Endothelial cell of umbilical vein (primary cell): Measurements from ENCODE around the gene CYBRD1. TPM values are rescaled to one million over a fixed set of nuclear protein-coding genes. Genes with fewer than 3 reads are reported as not detected.

ENCODE experiments used
- BruUV-seq: library from RNA; stranded (reverse); fragments of 400-500 nt; replicated peaks from 2 replicates; lab custom pipeline; 2021; lab: Mats Ljungman, UMichigan
- CTCF ChIA-PET: fragments of 300-600, 350-600 bp; sonication (Branson Sonifier 250); formaldehyde crosslinking; loops from one replicate; lab custom pipeline; 2021; ENCODE audit warnings: antibody characterized with exemption, inconsistent platforms; lab: Charles Lee
- POLR2A ChIA-PET: fragments of 300-600, 350-600 bp; sonication (Branson Sonifier 250); formaldehyde crosslinking; loops from one replicate; lab custom pipeline; 2021; ENCODE audit warnings: antibody characterized with exemption, inconsistent platforms; lab: Charles Lee
- DNase-seq: peaks from one replicate; pipeline ENCODE4 v3.0.0-alpha.2; 2011; ENCODE audit warnings: low read depth, low spot score
- FAIRE-seq: peaks from 2 replicates; lab custom pipeline; 2011; peaks lifted over from hg19 to GRCh38; lab: Jason Lieb, UNC
- H2AFZ ChIP-seq: 2 replicates; pipeline ENCODE4 v1.6.0; 2012; ENCODE audit warnings: low read depth, low read length, control low read depth, inconsistent platforms
- H3K27ac ChIP-seq: 2 replicates; pipeline ENCODE4 v1.5.1; 2011; ENCODE audit warnings: low read depth, mild to moderate bottlenecking, control low read depth, low read length, moderate library complexity; ENCODE audit not compliant: insufficient read depth
- H3K27me3 ChIP-seq, 2 experiments: 2 replicates each; pipeline versions ENCODE4 v1.6.0 to v1.6.1; 2011; ENCODE audit warnings: low read length in 2 of 2, mixed read lengths in 1 of 2; ENCODE audit not compliant: control insufficient read depth in 2 of 2, insufficient read depth in 2 of 2
- H3K36me3 ChIP-seq, 2 experiments: 2 replicates in 1 of 2; 3 replicates in 1 of 2; pipeline ENCODE4 v1.5.1; 2011; ENCODE audit warnings: low read length in 2 of 2, mild to moderate bottlenecking in 1 of 2, moderate library complexity in 1 of 2; ENCODE audit not compliant: control insufficient read depth in 2 of 2, insufficient read depth in 2 of 2; ENCODE audit errors: extremely low read depth in 1 of 2
- H3K4me1 ChIP-seq: 3 replicates; pipeline ENCODE4 v1.5.1; 2011; ENCODE audit warnings: mild to moderate bottlenecking, low read length; ENCODE audit not compliant: control insufficient read depth, insufficient read depth; ENCODE audit errors: extremely low read depth
- H3K4me2 ChIP-seq: 2 replicates; pipeline ENCODE4 v1.6.1; 2011; ENCODE audit warnings: low read length, control low read depth, mixed read lengths; ENCODE audit not compliant: insufficient read depth
- H3K4me3 ChIP-seq, 3 experiments: fragments of 200-600 bp in 1 of 3; sonication (generic), shearing (Covaris generic) in 1 of 3; replicated peaks in 1 of 3; 2 replicates each; pipeline ENCODE4 v1.5.1; 2011 to 2016; ENCODE audit warnings: control low read depth in 3 of 3, low read length in 3 of 3, mild to moderate bottlenecking in 2 of 3, inconsistent platforms in 1 of 3, low read depth in 1 of 3, moderate library complexity in 1 of 3; ENCODE audit not compliant: insufficient read depth in 1 of 3
- H3K79me2 ChIP-seq: 2 replicates; pipeline ENCODE4 v1.6.0; 2012; ENCODE audit warnings: low read length, inconsistent platforms; ENCODE audit not compliant: control insufficient read depth, insufficient read depth
- H3K9ac ChIP-seq: replicated peaks from 2 replicates; pipeline ENCODE3; 2011; ENCODE audit warnings: low read length, control low read depth; ENCODE audit not compliant: insufficient read depth; ENCODE audit errors: extremely low read depth
- H3K9me1 ChIP-seq: replicated peaks from 3 replicates; pipeline ENCODE4 v1.6.0; 2011; ENCODE audit warnings: mild to moderate bottlenecking, low read length; ENCODE audit not compliant: control insufficient read depth, insufficient read depth; ENCODE audit errors: extremely low read depth
- H3K9me3 ChIP-seq: replicated peaks from 2 replicates; pipeline ENCODE4 v1.5.1; 2012; ENCODE audit warnings: low read length, inconsistent platforms; ENCODE audit not compliant: control insufficient read depth, insufficient read depth
- H4K20me1 ChIP-seq: replicated peaks from 2 replicates; pipeline ENCODE3; 2011; ENCODE audit warnings: mild to moderate bottlenecking, low read length; ENCODE audit not compliant: control insufficient read depth, insufficient read depth; ENCODE audit errors: extremely low read depth
- CTCF ChIP-seq, 2 donors: IDR thresholded peaks; 1 replicate in 1 of 2; 2 replicates in 1 of 2; pipeline ENCODE4 v1.5.1; 2011; ENCODE audit warnings: low read length in 2 of 2, mild to moderate bottlenecking in 2 of 2, moderate library complexity in 2 of 2, control low read depth in 1 of 2, inconsistent platforms in 1 of 2, low read depth in 1 of 2; ENCODE audit not compliant: insufficient read depth in 1 of 2; ENCODE audit errors: extremely low read depth in 1 of 2
- EZH2 ChIP-seq: IDR thresholded peaks from 2 replicates; pipeline ENCODE4 v1.6.1; 2012; ENCODE audit warnings: borderline replicate concordance, low read depth, mild to moderate bottlenecking, moderate library complexity, low read length, inconsistent platforms; ENCODE audit not compliant: severe bottlenecking
- FOS ChIP-seq: IDR thresholded peaks from 2 replicates; pipeline ENCODE4 v1.6.1; 2011; ENCODE audit warnings: mild to moderate bottlenecking, low read length, moderate library complexity, borderline replicate concordance; ENCODE audit not compliant: insufficient read depth
- GATA2 ChIP-seq: IDR thresholded peaks from 2 replicates; pipeline ENCODE4 v1.7.0; 2011; ENCODE audit warnings: low read depth, mild to moderate bottlenecking, moderate library complexity, mixed read lengths, low read length; ENCODE audit not compliant: insufficient read length, insufficient read depth
- JUN ChIP-seq: IDR thresholded peaks from 2 replicates; pipeline ENCODE4 v1.6.1; 2011; ENCODE audit warnings: borderline replicate concordance, low read depth; ENCODE audit not compliant: insufficient read length, insufficient read depth
- MYC ChIP-seq: IDR thresholded peaks from one replicate; pipeline ENCODE4 v1.6.1; 2011; ENCODE audit warnings: mild to moderate bottlenecking, low read depth, low read length
- POLR2A ChIP-seq: IDR thresholded peaks from 2 replicates; pipeline ENCODE4 v1.6.1; 2012; ENCODE audit warnings: low read depth, mild to moderate bottlenecking, control low read depth, low read length
- POLR2AphosphoS5 ChIP-seq: IDR thresholded peaks from 2 replicates; pipeline ENCODE4 v1.6.1; 2012; ENCODE audit warnings: low read depth, mild to moderate bottlenecking, control low read depth, low read length, moderate library complexity; ENCODE audit not compliant: insufficient read depth
- dilution Hi-C: fragments of 300-500 bp; cut with MboI; formaldehyde crosslinking; loops from one replicate; pipeline ENCODE4 v1.15.0; 2019; ENCODE audit warnings: low sequenced_read_pairs; ENCODE audit not compliant: extremely low pct_ligation_motif_present
- intact Hi-C: fragments of 100-400 bp; cut with micrococcal nuclease; formaldehyde crosslinking; loops from one replicate; pipeline ENCODE4 v1.10.0; 2022
- polyA plus RNA-seq, 4 experiments: library from polyadenylated mRNA; depleted of rRNA in 3 of 4; stranded (reverse) in 3 of 4; unstranded in 1 of 4; fragments of >200 nt; gene quantifications; 2 replicates each; pipeline versions ENCODE4 v1.2.1 to v1.2.3, GENCODE V29; 2011 to 2012; ENCODE audit warnings: missing spikeins in 1 of 4
- total RNA-seq: library from RNA; stranded (reverse); gene quantifications from 2 replicates; pipeline ENCODE4 v1.2.3, GENCODE V29; 2021
- TF ChIP-seq, protein P1 (sequence below): IDR thresholded peaks from 2 replicates; pipeline ENCODE4 v1.6.1; 2011; ENCODE audit not compliant: insufficient read depth, insufficient read length

CYBRD1 gene
- total and polyA plus RNA-seq, 2 donors (not counting 3 experiments of a cell fraction or from before 2014, with no cell fraction given), result 23.1 to 24.8 TPM

- no peaks in the 10 kb centered on the region for H3K9me1 ChIP-seq
- intact Hi-C loops (no loop called here), dilution Hi-C loops (no loop called here)
- H4K20me1 ChIP-seq, result no peaks in the 10 kb centered on the region
- POLR2A ChIA-PET, result no interaction called here
- H3K36me3 ChIP-seq, result no peaks in the 10 kb centered on the region
- H3K79me2 ChIP-seq, result no peaks in the 10 kb centered on the region
- CTCF ChIA-PET, result interaction anchor here (0.6 to 1.4 kb wide), 9 partner anchors 7 to 622 kb away, joined by 3 to 7 read pairs (median 3); no protein-coding TSS in a partner anchor
- no peak overlapping the region for H3K4me3 ChIP-seq
- H3K9me3 ChIP-seq, result no peaks in the 10 kb centered on the region
- no peak overlapping the region for H2AFZ ChIP-seq
- H3K9ac ChIP-seq, result no peak overlapping the region
- H3K27ac ChIP-seq, result no peak overlapping the region
- no peak overlapping the region for H3K4me2 ChIP-seq
- no TSS peak for BruUV-seq
- H3K27me3 ChIP-seq, result peaks cover 7 to 20% of the 10 kb centered on the region in 2 experiments
- no peaks in the 10 kb centered on the region for H3K4me1 ChIP-seq
- DNase-seq (no peak), FAIRE-seq (no peak)
- TF ChIP-seq JUN (no peak), POLR2AphosphoS5 (no peak)
These were observed 73.2 kb downstream of the CYBRD1 start for GRCh38 chr2:171595456-171595855.

DNA sequence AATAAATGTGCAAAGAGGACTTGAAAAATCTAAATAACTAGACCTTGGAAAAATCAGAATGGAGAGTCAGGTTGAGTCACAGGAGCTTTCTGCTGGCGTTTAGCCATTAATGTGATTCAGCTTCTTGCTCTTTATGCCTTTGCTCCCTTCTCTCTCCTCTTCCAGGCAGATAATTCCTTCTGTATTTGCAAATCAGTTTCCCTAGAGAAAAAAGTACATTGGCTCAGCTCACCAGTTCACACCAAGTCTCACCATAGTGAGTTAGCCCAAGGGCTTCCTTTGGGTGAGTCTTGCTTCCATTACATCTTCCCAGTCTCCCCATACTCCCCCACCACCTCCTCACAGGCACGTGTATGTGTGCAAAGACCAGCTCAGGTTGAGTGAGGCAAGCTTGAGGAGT lies 73.6 kb downstream of the CYBRD1 start:
- POLR2A ChIA-PET, result no interaction called here
- TF ChIP-seq, protein P1, sequence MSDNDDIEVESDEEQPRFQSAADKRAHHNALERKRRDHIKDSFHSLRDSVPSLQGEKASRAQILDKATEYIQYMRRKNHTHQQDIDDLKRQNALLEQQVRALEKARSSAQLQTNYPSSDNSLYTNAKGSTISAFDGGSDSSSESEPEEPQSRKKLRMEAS, result no peak
- TF ChIP-seq GATA2, result no peak
- no peak for TF ChIP-seq MYC
- TF ChIP-seq JUN, result no peak
- TF ChIP-seq POLR2A, result no peak
- no peak for TF ChIP-seq POLR2AphosphoS5
- peak; percentile 58 for TF ChIP-seq FOS
- no peak for TF ChIP-seq EZH2
- no peak for TF ChIP-seq CTCF (IDR thresholded peaks at IDR 0.05; ENCODE audit: extremely low read depth in 1 of 2, insufficient read depth in 1 of 2, low read depth in 1 of 2, low read length in 2 of 2)
- Histone ChIP-seq H3K4me1 (no peaks in the 10 kb centered on the region), H3K79me2 (no peaks in the 10 kb centered on the region), H3K27me3 (peaks cover 7 to 21% of the 10 kb centered on the region in 2 experiments), H2AFZ (no peak overlapping the region), H3K4me2 (no peak overlapping the region), H3K9ac (no peak overlapping the region), H3K36me3 (no peaks in the 10 kb centered on the region), H3K9me3 (no peaks in the 10 kb centered on the region), H4K20me1 (no peaks in the 10 kb centered on the region), H3K9me1 (no peaks in the 10 kb centered on the region), H3K4me3 (no peak overlapping the region), H3K27ac (no peak overlapping the region)
- peak; percentile 70 for FAIRE-seq
- DNase-seq, result peak; percentile 57
- no TSS peak for BruUV-seq
- CTCF ChIA-PET, result interaction anchor here (0.6 to 1.4 kb wide), 9 partner anchors 7 to 623 kb away, joined by 3 to 7 read pairs (median 3); no protein-coding TSS in a partner anchor
- dilution Hi-C loops, result no loop called here
- intact Hi-C loops, result no loop called here
